Measurements from ENCODE around the gene SUGCT. TPM values are rescaled to one million over a fixed set of nuclear protein-coding genes. Genes with fewer than 3 reads are reported as not detected.
"Not testable (repeated sequence)": the region's sequence is repeated elsewhere in the genome, so short reads cannot be mapped to it uniquely, and the experiment has no call there.

Gene SUGCT
- total RNA-seq, 1 experiment from 2014 or later, result 5.4 TPM

DNA sequence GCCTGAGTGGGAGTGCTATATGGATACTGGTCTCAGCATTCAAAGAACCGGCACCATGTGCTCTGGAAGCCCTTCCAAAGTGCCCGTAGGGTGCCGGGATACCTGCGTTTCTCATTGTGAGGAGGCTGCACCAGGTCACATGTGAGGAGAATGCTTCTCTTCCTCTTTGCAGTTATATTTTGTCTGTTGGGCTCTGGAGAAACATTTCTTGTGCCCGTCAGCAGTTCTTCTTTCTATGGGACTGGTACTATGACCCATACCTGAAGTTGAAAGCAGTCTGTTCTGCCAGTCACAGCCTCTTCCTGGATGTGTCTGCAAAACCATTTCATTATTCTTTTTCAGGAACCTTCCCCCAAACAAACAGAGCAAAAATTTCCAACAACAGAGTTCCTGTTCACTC is 465.0 kb downstream of the SUGCT start:
- Histone ChIP-seq H3K4me1 (ENCODE audit: insufficient read depth, low read length) (no peaks in the 10 kb centered on the region), H3K9me3 (ENCODE audit: control insufficient read depth, low read depth, low read length) (no peaks in the 10 kb centered on the region), H2AFZ (ENCODE audit: low read length) (no peak overlapping the region), H3K27ac (ENCODE audit: insufficient read length, low read depth, low read length) (no peak overlapping the region), H3K56ac (ENCODE audit: insufficient read length, low read depth, low read length) (no peak overlapping the region), H2AK5ac (ENCODE audit: insufficient read length, low read length) (no peak overlapping the region), H4K5ac (ENCODE audit: insufficient read length, low read depth, low read length) (no peak overlapping the region), H3K9ac (ENCODE audit: extremely low read depth, insufficient read length, low read length) (no peak overlapping the region), H2BK5ac (ENCODE audit: insufficient read length, low read length) (no peak overlapping the region), H2BK12ac (ENCODE audit: insufficient read length, low read depth, low read length) (no peak overlapping the region), H3K4me2 (ENCODE audit: insufficient read depth, insufficient read length, low read length) (no peak overlapping the region), H3K14ac (ENCODE audit: insufficient read depth, low read length) (no peak overlapping the region), H2BK15ac (ENCODE audit: low read depth, low read length) (no peak overlapping the region), H3K79me2 (ENCODE audit: insufficient read depth, low read length) (no peaks in the 10 kb centered on the region), H2BK120ac (ENCODE audit: low read depth, low read length, poor library complexity, severe bottlenecking) (no peak overlapping the region), H3T11ph (ENCODE audit: low read length) (no peak overlapping the region), H3K23me2 (ENCODE audit: insufficient read length, low read depth, low read length, poor library complexity, severe bottlenecking) (no peaks in the 10 kb centered on the region), H4K20me1 (ENCODE audit: control insufficient read depth, insufficient read depth, insufficient read length) (no peaks in the 10 kb centered on the region), H3K79me1 (ENCODE audit: insufficient read depth, low read depth, low read length, poor library complexity, severe bottlenecking) (no peaks in the 10 kb centered on the region), H3K27me3 (ENCODE audit: insufficient read depth, low read length) (no peaks in the 10 kb centered on the region), H3K18ac (ENCODE audit: insufficient read length, low read depth, low read length) (no peak overlapping the region), H3K4ac (ENCODE audit: low read depth, low read length) (no peak overlapping the region), H4K8ac (replicated peaks; ENCODE audit: insufficient read length, low read depth, low read length) (no peak overlapping the region), H4K91ac (ENCODE audit: insufficient read length, low read depth, low read length) (no peak overlapping the region), H3K23ac (ENCODE audit: insufficient read length, low read depth, low read length) (no peak overlapping the region), H2BK20ac (ENCODE audit: low read depth, low read length, poor library complexity, severe bottlenecking) (no peak overlapping the region)
- Mint-ChIP-seq H3K9me3 (no peaks in the 10 kb centered on the region; a peak in 1 of 5 replicates), H3K4me1 (peaks cover 0 to 5% of the 10 kb centered on the region in 2 experiments; a peak in 1 of 4 replicates), H3K36me3 (ENCODE audit: insufficient read depth in 1 of 3, low read depth in 3 of 3) (no peaks in the 10 kb centered on the region; a peak in 2 of 7 replicates), H3K27ac (no peak overlapping the region), H3K27me3 (ENCODE audit: low read depth) (no peaks in the 10 kb centered on the region), H3K4me3 (no peak overlapping the region)
- no CpG with 5 or more reads among the region's 5 CpGs for WGBS (ENCODE audit: extremely low coverage, insufficient read length, low lambda C conversion rate)
- TF ChIP-seq, protein P1, sequence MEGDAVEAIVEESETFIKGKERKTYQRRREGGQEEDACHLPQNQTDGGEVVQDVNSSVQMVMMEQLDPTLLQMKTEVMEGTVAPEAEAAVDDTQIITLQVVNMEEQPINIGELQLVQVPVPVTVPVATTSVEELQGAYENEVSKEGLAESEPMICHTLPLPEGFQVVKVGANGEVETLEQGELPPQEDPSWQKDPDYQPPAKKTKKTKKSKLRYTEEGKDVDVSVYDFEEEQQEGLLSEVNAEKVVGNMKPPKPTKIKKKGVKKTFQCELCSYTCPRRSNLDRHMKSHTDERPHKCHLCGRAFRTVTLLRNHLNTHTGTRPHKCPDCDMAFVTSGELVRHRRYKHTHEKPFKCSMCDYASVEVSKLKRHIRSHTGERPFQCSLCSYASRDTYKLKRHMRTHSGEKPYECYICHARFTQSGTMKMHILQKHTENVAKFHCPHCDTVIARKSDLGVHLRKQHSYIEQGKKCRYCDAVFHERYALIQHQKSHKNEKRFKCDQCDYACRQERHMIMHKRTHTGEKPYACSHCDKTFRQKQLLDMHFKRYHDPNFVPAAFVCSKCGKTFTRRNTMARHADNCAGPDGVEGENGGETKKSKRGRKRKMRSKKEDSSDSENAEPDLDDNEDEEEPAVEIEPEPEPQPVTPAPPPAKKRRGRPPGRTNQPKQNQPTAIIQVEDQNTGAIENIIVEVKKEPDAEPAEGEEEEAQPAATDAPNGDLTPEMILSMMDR (conservative IDR thresholded peaks at IDR 0.05), result no peak
- DNase-seq, result no peak

DNA sequence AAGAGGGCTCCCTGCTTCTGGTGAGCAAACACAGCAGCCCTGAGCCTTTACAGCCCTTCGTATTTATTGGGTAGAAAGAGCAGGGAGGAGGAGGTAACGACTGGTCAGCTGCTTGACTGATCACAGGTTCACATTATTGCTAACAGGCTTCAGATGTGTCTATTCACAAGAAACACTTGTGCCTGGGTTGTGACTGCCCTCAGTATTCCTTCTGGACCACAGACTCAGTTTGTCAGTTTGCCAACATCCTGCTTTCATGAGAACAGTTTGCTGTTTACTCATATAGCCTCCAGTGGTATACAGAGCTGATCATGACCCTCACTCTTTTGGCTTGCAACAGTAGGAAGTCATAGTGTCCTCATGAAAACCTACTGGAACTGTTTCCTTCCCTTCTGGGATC is 467.5 kb downstream of the SUGCT start:
- not testable (repeated sequence) for H3K9ac ChIP-seq (ENCODE audit: extremely low read depth, insufficient read length, low read length); H3K4me1 ChIP-seq (ENCODE audit: insufficient read depth, low read length)

More for the DNA sequence above, 467.5 kb downstream of the SUGCT start:
- H3K23ac ChIP-seq (ENCODE audit: insufficient read length, low read depth, low read length); H3K4ac ChIP-seq (ENCODE audit: low read depth, low read length); H3K18ac ChIP-seq (ENCODE audit: insufficient read length, low read depth, low read length); H3K14ac ChIP-seq (ENCODE audit: insufficient read depth, low read length); H2AK5ac ChIP-seq (ENCODE audit: insufficient read length, low read length); H2BK120ac ChIP-seq (ENCODE audit: low read depth, low read length, poor library complexity, severe bottlenecking); H2BK5ac ChIP-seq (ENCODE audit: insufficient read length, low read length); H4K8ac ChIP-seq (replicated peaks; ENCODE audit: insufficient read length, low read depth, low read length); H3K9me3 Mint-ChIP-seq; H2BK12ac ChIP-seq (ENCODE audit: insufficient read length, low read depth, low read length); H3K27ac ChIP-seq (ENCODE audit: insufficient read length, low read depth, low read length); H3K23me2 ChIP-seq (ENCODE audit: insufficient read length, low read depth, low read length, poor library complexity, severe bottlenecking); H3K27ac Mint-ChIP-seq; H3K4me3 Mint-ChIP-seq; H3T11ph ChIP-seq (ENCODE audit: low read length); H3K56ac ChIP-seq (ENCODE audit: insufficient read length, low read depth, low read length); DNase-seq; H3K27me3 ChIP-seq (ENCODE audit: insufficient read depth, low read length); H3K27me3 Mint-ChIP-seq (ENCODE audit: low read depth); H2BK15ac ChIP-seq (ENCODE audit: low read depth, low read length); H3K79me1 ChIP-seq (ENCODE audit: insufficient read depth, low read depth, low read length, poor library complexity, severe bottlenecking); H4K20me1 ChIP-seq (ENCODE audit: control insufficient read depth, insufficient read depth, insufficient read length); H3K4me2 ChIP-seq (ENCODE audit: insufficient read depth, insufficient read length, low read length); H3K36me3 Mint-ChIP-seq (ENCODE audit: insufficient read depth in 1 of 3, low read depth in 3 of 3); H4K91ac ChIP-seq (ENCODE audit: insufficient read length, low read depth, low read length); H3K9me3 ChIP-seq (ENCODE audit: control insufficient read depth, low read depth, low read length); H2AFZ ChIP-seq (ENCODE audit: low read length); H2BK20ac ChIP-seq (ENCODE audit: low read depth, low read length, poor library complexity, severe bottlenecking); H3K79me2 ChIP-seq (ENCODE audit: insufficient read depth, low read length); H4K5ac ChIP-seq (ENCODE audit: insufficient read length, low read depth, low read length): not testable (repeated sequence)
- H3K4me1 Mint-ChIP-seq, result peaks cover 9 to 14% of the 10 kb centered on the region in 2 experiments
- WGBS (ENCODE audit: extremely low coverage, insufficient read length, low lambda C conversion rate), result no CpG with 5 or more reads among the region's 2 CpGs
